Dendritic cell treated with granulocyte-macrophage colony-stimulating factor and Interleukin-4, amounts not matched to agents 40 ng/mL and 50 ng/mL, for 4 days (primary cell): ENCODE data around the gene SIX2.

Experiments used
- H3K27ac Mint-ChIP-seq: one replicate; pipeline ENCODE4 v1.8.0; 2022; ENCODE audit warnings: mild to moderate bottlenecking, mixed read lengths
- H3K27me3 Mint-ChIP-seq: one replicate; pipeline ENCODE4 v1.8.0; 2022; ENCODE audit warnings: mild to moderate bottlenecking, mixed read lengths
- H3K36me3 Mint-ChIP-seq: one replicate; pipeline ENCODE4 v1.8.0; 2022; ENCODE audit warnings: low read depth, mixed read lengths
- H3K4me1 Mint-ChIP-seq: one replicate; pipeline ENCODE4 v1.8.0; 2022; ENCODE audit warnings: low read depth, mixed read lengths
- H3K4me3 Mint-ChIP-seq: one replicate; pipeline ENCODE4 v1.8.0; 2022; ENCODE audit warnings: mild to moderate bottlenecking, moderate library complexity, mixed read lengths
- H3K9me3 Mint-ChIP-seq: one replicate; pipeline ENCODE4 v1.8.0; 2022; ENCODE audit warnings: mixed read lengths
- intact Hi-C: fragments of 100-400 bp; cut with micrococcal nuclease; formaldehyde crosslinking; loops from one replicate; pipeline ENCODE4 v1.15.0; 2022

Gene SIX2

GRCh38 chr2:45011621-45012602, 2.7 kb upstream of the SIX2 start:
- no peaks in the 10 kb centered on the region for H3K36me3 Mint-ChIP-seq
- H3K27me3 Mint-ChIP-seq, result peaks cover 94% of the 10 kb centered on the region
- no peaks in the 10 kb centered on the region for H3K9me3 Mint-ChIP-seq
- intact Hi-C loops, result no loop called here
- peaks cover 27% of the 10 kb centered on the region for H3K4me1 Mint-ChIP-seq
- no peak overlapping the region for H3K27ac Mint-ChIP-seq
- H3K4me3 Mint-ChIP-seq, result no peak overlapping the region

DNA sequence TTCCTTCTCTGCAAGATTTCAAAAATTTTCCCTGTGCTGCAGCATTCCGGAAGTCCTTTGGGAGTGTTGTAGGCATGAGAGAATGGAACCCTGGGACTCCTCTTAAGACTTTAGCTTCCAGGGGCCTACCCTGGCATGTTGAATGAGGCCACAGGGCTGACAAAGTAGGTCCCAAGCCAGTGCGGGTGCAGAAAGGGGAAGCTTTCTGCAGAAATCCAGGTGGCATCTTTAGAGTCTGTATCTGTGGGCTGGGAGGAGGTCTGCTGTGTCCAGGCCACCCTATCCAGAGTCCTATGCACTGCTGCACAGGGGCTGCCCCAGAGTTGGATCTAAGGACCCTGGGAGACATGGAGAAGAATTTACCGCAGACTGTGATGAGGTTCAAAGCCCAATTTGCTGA, 1.9 kb upstream of the SIX2 start:
- H3K4me3 Mint-ChIP-seq, result no peak overlapping the region
- peaks cover 94% of the 10 kb centered on the region for H3K27me3 Mint-ChIP-seq
- no peaks in the 10 kb centered on the region for H3K36me3 Mint-ChIP-seq
- H3K9me3 Mint-ChIP-seq, result no peaks in the 10 kb centered on the region
- intact Hi-C loops, result no loop called here
- H3K27ac Mint-ChIP-seq, result no peak overlapping the region
- peaks cover 34% of the 10 kb centered on the region for H3K4me1 Mint-ChIP-seq

- peaks cover 94% of the 10 kb centered on the region for H3K27me3 Mint-ChIP-seq
- no peak overlapping the region for H3K27ac Mint-ChIP-seq
- H3K4me3 Mint-ChIP-seq, result no peak overlapping the region
- H3K9me3 Mint-ChIP-seq, result no peaks in the 10 kb centered on the region
- intact Hi-C loops, result no loop called here
- peaks cover 34% of the 10 kb centered on the region for H3K4me1 Mint-ChIP-seq
- no peaks in the 10 kb centered on the region for H3K36me3 Mint-ChIP-seq
Measured at GRCh38 chr2:45010702-45011012, 1.4 kb upstream of the SIX2 start.

GRCh38 chr2:45009928-45010701, 863 bp upstream of the SIX2 start:
- peaks cover 94% of the 10 kb centered on the region for H3K27me3 Mint-ChIP-seq
- H3K27ac Mint-ChIP-seq, result no peak overlapping the region
- intact Hi-C loops, result no loop called here

GRCh38 chr2:45008296-45009129, 739 bp downstream of the SIX2 start:
- H3K9me3 Mint-ChIP-seq, result no peaks in the 10 kb centered on the region
- H3K4me1 Mint-ChIP-seq, result peaks cover 41% of the 10 kb centered on the region
- intact Hi-C loops, result no loop called here
- H3K27ac Mint-ChIP-seq, result no peak overlapping the region
- H3K27me3 Mint-ChIP-seq, result peaks cover 96% of the 10 kb centered on the region
- H3K36me3 Mint-ChIP-seq, result no peaks in the 10 kb centered on the region
- peak overlapping the region; percentile 69 for H3K4me3 Mint-ChIP-seq

More at GRCh38 chr2:45009928-45010701, 863 bp upstream of the SIX2 start:
- Mint-ChIP-seq H3K9me3 (no peaks in the 10 kb centered on the region), H3K4me1 (peaks cover 34% of the 10 kb centered on the region), H3K4me3 (peak overlapping the region; percentile 68), H3K36me3 (no peaks in the 10 kb centered on the region)

GRCh38 chr2:45007961-45008295, 1.3 kb downstream of the SIX2 start:
- Mint-ChIP-seq H3K36me3 (no peaks in the 10 kb centered on the region), H3K27me3 (peaks cover 96% of the 10 kb centered on the region), H3K4me1 (peaks cover 41% of the 10 kb centered on the region), H3K9me3 (no peaks in the 10 kb centered on the region), H3K4me3 (no peak overlapping the region), H3K27ac (no peak overlapping the region)
- intact Hi-C loops, result no loop called here

GRCh38 chr2:45006942-45007287, 2.3 kb downstream of the SIX2 start:
- intact Hi-C loops, result no loop called here
- Mint-ChIP-seq H3K4me3 (no peak overlapping the region), H3K36me3 (no peaks in the 10 kb centered on the region), H3K9me3 (no peaks in the 10 kb centered on the region), H3K27me3 (peaks cover 94% of the 10 kb centered on the region), H3K27ac (no peak overlapping the region), H3K4me1 (peaks cover 41% of the 10 kb centered on the region)

DNA sequence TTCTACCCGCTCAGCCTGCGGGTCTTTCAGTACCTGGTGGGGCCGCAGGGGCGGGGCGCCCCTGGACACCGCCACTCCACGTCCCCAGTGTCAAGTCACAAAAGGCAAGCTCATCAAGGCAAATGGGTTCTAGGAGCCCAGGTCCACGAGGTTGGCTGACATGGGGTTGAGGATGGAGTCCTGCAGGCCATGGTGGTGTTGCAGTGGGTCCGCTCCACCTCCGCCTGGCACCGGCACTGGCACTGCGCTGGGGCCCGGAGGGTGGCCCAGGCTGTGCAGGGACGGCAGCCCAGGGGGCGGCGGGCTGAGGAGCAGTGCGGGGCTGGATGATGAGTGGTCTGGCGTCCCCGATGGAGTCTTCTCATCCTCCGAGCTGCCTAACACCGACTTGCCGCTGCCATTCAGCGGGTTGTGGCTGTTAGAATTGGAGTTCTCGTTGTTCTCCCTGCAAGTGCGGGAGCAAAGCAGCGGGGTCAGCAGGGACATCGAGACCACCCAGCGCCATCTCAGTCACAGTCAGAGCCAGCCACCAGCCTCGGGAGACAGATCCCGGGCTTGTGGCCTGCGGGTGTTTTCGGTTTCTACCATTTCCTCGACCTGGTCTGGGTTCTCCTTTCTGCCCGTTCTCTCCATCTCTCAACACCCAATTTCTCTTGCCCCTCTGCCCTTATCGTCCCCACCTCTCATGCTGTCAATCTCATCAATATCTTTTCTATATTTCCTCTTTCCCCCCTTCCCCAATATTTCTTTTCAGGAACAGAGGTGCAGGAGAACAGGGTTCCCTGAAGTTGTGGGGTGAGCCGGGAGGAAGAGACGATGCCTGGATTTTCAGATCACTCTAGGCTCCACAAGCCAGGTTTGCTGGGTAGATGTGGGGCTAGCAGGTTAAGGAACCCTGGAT, 3.0 kb downstream of the SIX2 start:
- H3K27ac Mint-ChIP-seq, result no peak overlapping the region

DNA sequence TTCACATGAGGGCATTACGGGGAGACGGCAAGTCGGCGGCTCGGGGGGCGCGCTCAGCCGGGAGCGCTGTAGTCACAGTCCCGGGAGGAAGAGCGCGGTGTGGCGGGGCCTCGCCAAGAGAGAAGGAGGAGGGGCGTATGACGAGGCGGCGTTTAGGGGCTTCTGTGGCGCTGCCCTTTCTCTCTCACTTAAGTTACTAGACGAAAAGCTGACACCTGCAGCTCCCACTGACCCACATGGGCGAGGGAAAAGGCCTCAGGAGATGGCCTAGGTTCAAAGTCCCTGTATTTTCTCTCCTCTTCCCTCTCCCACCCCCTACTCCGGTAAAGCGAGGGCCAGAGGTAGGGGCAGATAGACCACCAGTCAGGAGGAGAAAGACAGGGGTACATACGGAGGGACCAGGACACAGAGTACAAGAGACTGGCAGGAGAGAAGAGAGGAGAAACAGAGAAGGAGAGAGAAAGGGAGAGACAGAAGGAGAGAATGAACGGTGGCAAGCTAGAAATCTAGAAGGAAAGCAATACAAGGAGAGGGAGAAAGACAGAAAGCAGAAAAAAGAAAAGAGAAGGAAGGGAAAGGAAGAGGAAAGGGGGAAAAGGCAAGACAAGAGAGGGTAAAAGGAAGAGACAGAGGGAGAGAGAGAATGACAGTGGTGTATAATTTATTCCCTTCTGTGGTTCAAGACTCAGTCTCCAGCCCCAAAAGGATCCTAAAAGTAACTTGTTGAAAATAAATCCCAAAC, 3.8 kb downstream of the SIX2 start:
- no peak overlapping the region for H3K4me3 Mint-ChIP-seq
- H3K4me1 Mint-ChIP-seq, result peaks cover 50% of the 10 kb centered on the region
- intact Hi-C loops, result no loop called here

More for the DNA sequence above, 3.0 kb downstream of the SIX2 start:
- H3K9me3 Mint-ChIP-seq, result no peaks in the 10 kb centered on the region
- H3K4me1 Mint-ChIP-seq, result peaks cover 47% of the 10 kb centered on the region
- H3K27me3 Mint-ChIP-seq, result peaks cover 94% of the 10 kb centered on the region
- intact Hi-C loops, result no loop called here
- no peaks in the 10 kb centered on the region for H3K36me3 Mint-ChIP-seq
- peak overlapping the region; percentile 45 for H3K4me3 Mint-ChIP-seq

GRCh38 chr2:45004562-45005191, 4.6 kb downstream of the SIX2 start:
- Mint-ChIP-seq H3K36me3 (no peaks in the 10 kb centered on the region), H3K27ac (no peak overlapping the region), H3K9me3 (no peaks in the 10 kb centered on the region), H3K4me1 (peaks cover 43% of the 10 kb centered on the region), H3K27me3 (peaks cover 94% of the 10 kb centered on the region), H3K4me3 (no peak overlapping the region)
- intact Hi-C loops, result no loop called here

More for the DNA sequence above, 3.8 kb downstream of the SIX2 start:
- Mint-ChIP-seq H3K27ac (no peak overlapping the region), H3K27me3 (peaks cover 94% of the 10 kb centered on the region), H3K36me3 (no peaks in the 10 kb centered on the region), H3K9me3 (no peaks in the 10 kb centered on the region)

DNA sequence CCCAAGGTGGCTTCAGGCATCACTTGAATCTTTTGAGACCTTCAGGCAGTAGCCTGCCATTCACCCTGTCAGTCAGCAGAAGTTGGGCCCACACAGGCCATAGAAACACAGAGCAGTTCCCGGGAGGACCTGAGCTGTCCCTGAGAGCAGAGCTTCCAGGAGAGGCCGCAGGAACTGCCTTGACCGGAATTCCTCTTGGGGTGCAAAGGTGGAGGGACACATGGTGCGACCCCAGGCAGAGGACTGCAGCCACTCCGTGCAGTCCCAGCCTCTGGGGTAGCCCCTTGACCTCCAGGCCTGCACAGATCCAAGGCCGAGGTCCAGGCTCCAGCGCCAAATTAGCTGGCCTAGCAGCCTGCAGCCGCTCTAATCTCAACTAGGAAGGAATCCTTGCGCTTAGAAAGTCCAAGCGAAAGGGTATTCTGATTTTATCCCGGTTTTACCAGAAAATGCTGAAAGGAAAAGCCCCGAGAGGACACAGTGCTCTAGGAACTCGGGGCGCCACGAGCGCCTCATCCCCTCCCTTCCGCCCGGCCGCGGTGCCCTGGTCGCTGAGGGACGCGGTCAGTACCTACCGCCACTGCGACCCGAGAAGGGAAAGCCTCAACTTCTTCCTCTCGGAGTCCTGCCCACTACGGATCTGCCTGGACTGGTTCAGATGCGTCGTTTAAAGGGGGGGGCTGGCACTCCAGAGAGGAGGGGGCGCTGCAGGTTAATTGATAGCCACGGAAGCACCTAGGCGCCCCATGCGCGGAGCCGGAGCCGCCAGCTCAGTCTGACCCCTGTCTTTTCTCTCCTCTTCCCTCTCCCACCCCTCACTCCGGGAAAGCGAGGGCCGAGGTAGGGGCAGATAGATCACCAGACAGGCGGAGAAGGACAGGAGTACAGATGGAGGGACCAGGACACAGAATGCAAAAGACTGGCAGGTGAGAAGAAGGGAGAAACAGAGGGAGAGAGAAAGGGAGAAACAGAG, 5.4 kb downstream of the SIX2 start:
- no peaks in the 10 kb centered on the region for H3K9me3 Mint-ChIP-seq
- no peak overlapping the region for H3K4me3 Mint-ChIP-seq

More for the DNA sequence above, 5.4 kb downstream of the SIX2 start:
- Mint-ChIP-seq H3K27me3 (peaks cover 97% of the 10 kb centered on the region), H3K4me1 (peaks cover 37% of the 10 kb centered on the region), H3K36me3 (no peaks in the 10 kb centered on the region), H3K27ac (no peak overlapping the region)
- intact Hi-C loops, result no loop called here
